HCT116 (cell line): ENCODE measurements around the gene ARHGAP35. TPM values are rescaled to one million over a fixed set of nuclear protein-coding genes. Genes with fewer than 3 reads are reported as not detected.
A peak's percentile ranks its signal among the peaks of the same experiment; 100 is the strongest.

Source experiments
- EGR1 ChIP-seq: IDR thresholded peaks from 2 replicates; pipeline ENCODE4 v1.6.1; 2012; ENCODE audit warnings: low read depth
- EZH2 ChIP-seq: fragments of 200-600 bp; sonication (generic); IDR thresholded peaks from 2 replicates; pipeline ENCODE4 v1.6.1; 2017; ENCODE audit warnings: antibody characterized with exemption, mixed run types
- FOSL1 ChIP-seq: IDR thresholded peaks from 2 replicates; pipeline ENCODE4 v1.6.1; 2012; ENCODE audit warnings: low read depth
- POLR2A ChIP-seq: IDR thresholded peaks from 2 replicates; pipeline ENCODE4 v1.7.0; 2011; ENCODE audit warnings: borderline replicate concordance; ENCODE audit not compliant: insufficient read depth, insufficient read length; ENCODE audit errors: extremely low read depth
- POLR2AphosphoS5 ChIP-seq: IDR thresholded peaks from 2 replicates; pipeline ENCODE4 v1.6.1; 2011; ENCODE audit warnings: mild to moderate bottlenecking, low read depth, low read length, moderate library complexity
- SIN3A ChIP-seq: IDR thresholded peaks from 2 replicates; pipeline ENCODE4 v1.6.1; 2012; ENCODE audit warnings: low read depth
- SP1 ChIP-seq: IDR thresholded peaks from 2 replicates; pipeline ENCODE4 v1.6.1; 2012; ENCODE audit warnings: low read depth
- YY1 ChIP-seq: IDR thresholded peaks from 2 replicates; pipeline ENCODE4 v1.6.1; 2011; ENCODE audit warnings: low read length, low read depth, moderate library complexity, mild to moderate bottlenecking; ENCODE audit not compliant: insufficient replicate concordance; ENCODE audit errors: extremely low read depth
- ZNF274 ChIP-seq: fragments of 200-500 bp; sonication (Bioruptor generic); IDR thresholded peaks from 2 replicates; pipeline ENCODE4 v1.6.1; 2014; ENCODE audit warnings: mild to moderate bottlenecking, low read depth, low read length, inconsistent platforms
- total RNA-seq: library from RNA; stranded (reverse); gene quantifications from one replicate; pipeline ENCODE4 v1.2.1, GENCODE V29; 2021; ENCODE audit not compliant: unreplicated experiment
- TF ChIP-seq, protein P1 (sequence below): IDR thresholded peaks from 2 replicates; pipeline ENCODE4 v1.6.1; 2012; ENCODE audit warnings: low read depth
- TF ChIP-seq, protein P2 (sequence below): IDR thresholded peaks from 2 replicates; pipeline ENCODE4 v1.6.1; 2012
- TF ChIP-seq, protein P3 (sequence below): IDR thresholded peaks from 2 replicates; pipeline ENCODE4 v1.6.1; 2012
- TF ChIP-seq, protein P4 (sequence below): IDR thresholded peaks from 2 replicates; pipeline ENCODE4 v1.6.1; 2011; ENCODE audit warnings: mild to moderate bottlenecking, low read length, moderate library complexity; ENCODE audit not compliant: insufficient replicate concordance; ENCODE audit errors: extremely low read depth

ARHGAP35 gene
- total RNA-seq, 1 experiment from 2014 or later, result 47.6 TPM

DNA sequence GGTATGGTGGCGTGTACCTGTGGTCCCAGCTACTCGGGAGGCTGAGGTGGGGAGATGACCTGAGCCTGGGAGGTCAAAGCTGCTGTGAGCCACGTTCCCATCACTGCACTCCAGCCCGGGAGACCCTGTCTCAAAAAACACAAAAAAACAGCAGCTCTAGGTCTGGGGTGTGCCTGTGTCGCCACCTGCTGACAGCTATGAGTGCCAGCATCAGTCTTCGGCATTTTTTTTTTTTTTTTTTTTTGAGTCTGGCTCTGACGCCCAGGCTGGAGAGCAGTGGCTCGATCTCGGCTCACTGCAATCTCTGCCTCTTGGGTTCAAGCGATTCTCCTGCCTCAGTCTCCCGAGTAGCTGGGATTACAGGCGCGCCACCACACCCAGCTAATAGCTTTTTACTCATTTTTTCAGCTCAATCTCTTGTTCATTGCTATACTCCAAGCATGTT lies 20.3 kb upstream of the ARHGAP35 start (continued):
- TF ChIP-seq, protein P1, sequence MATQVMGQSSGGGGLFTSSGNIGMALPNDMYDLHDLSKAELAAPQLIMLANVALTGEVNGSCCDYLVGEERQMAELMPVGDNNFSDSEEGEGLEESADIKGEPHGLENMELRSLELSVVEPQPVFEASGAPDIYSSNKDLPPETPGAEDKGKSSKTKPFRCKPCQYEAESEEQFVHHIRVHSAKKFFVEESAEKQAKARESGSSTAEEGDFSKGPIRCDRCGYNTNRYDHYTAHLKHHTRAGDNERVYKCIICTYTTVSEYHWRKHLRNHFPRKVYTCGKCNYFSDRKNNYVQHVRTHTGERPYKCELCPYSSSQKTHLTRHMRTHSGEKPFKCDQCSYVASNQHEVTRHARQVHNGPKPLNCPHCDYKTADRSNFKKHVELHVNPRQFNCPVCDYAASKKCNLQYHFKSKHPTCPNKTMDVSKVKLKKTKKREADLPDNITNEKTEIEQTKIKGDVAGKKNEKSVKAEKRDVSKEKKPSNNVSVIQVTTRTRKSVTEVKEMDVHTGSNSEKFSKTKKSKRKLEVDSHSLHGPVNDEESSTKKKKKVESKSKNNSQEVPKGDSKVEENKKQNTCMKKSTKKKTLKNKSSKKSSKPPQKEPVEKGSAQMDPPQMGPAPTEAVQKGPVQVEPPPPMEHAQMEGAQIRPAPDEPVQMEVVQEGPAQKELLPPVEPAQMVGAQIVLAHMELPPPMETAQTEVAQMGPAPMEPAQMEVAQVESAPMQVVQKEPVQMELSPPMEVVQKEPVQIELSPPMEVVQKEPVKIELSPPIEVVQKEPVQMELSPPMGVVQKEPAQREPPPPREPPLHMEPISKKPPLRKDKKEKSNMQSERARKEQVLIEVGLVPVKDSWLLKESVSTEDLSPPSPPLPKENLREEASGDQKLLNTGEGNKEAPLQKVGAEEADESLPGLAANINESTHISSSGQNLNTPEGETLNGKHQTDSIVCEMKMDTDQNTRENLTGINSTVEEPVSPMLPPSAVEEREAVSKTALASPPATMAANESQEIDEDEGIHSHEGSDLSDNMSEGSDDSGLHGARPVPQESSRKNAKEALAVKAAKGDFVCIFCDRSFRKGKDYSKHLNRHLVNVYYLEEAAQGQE, result no peak
- TF ChIP-seq, protein P2, sequence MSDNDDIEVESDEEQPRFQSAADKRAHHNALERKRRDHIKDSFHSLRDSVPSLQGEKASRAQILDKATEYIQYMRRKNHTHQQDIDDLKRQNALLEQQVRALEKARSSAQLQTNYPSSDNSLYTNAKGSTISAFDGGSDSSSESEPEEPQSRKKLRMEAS, result no peak
- TF ChIP-seq SIN3A, result no peak
- TF ChIP-seq EGR1, result no peak
- TF ChIP-seq YY1, result peak; percentile 36
- no peak for TF ChIP-seq SP1
- no peak for TF ChIP-seq ZNF274
- TF ChIP-seq FOSL1, result no peak
- peak; percentile 34; the same call in 1 of the 2 replicates for TF ChIP-seq POLR2AphosphoS5
- TF ChIP-seq POLR2A, result no peak
- TF ChIP-seq, protein P3, sequence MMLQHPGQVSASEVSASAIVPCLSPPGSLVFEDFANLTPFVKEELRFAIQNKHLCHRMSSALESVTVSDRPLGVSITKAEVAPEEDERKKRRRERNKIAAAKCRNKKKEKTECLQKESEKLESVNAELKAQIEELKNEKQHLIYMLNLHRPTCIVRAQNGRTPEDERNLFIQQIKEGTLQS, result no peak
- TF ChIP-seq, protein P4, sequence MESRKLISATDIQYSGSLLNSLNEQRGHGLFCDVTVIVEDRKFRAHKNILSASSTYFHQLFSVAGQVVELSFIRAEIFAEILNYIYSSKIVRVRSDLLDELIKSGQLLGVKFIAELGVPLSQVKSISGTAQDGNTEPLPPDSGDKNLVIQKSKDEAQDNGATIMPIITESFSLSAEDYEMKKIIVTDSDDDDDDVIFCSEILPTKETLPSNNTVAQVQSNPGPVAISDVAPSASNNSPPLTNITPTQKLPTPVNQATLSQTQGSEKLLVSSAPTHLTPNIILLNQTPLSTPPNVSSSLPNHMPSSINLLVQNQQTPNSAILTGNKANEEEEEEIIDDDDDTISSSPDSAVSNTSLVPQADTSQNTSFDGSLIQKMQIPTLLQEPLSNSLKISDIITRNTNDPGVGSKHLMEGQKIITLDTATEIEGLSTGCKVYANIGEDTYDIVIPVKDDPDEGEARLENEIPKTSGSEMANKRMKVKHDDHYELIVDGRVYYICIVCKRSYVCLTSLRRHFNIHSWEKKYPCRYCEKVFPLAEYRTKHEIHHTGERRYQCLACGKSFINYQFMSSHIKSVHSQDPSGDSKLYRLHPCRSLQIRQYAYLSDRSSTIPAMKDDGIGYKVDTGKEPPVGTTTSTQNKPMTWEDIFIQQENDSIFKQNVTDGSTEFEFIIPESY, result no peak
- TF ChIP-seq EZH2, result no peak
